NAMALWA (cell line): Measurements from ENCODE around the gene NOS3.
"Not testable (repeated sequence)": the region's sequence is repeated elsewhere in the genome, so short reads cannot be mapped to it uniquely, and the experiment has no call there.

Experiments used
- DNase-seq: peaks from one replicate; pipeline ENCODE4 v3.0.0-alpha.2; 2015; ENCODE audit warnings: low spot score

Gene NOS3

DNA sequence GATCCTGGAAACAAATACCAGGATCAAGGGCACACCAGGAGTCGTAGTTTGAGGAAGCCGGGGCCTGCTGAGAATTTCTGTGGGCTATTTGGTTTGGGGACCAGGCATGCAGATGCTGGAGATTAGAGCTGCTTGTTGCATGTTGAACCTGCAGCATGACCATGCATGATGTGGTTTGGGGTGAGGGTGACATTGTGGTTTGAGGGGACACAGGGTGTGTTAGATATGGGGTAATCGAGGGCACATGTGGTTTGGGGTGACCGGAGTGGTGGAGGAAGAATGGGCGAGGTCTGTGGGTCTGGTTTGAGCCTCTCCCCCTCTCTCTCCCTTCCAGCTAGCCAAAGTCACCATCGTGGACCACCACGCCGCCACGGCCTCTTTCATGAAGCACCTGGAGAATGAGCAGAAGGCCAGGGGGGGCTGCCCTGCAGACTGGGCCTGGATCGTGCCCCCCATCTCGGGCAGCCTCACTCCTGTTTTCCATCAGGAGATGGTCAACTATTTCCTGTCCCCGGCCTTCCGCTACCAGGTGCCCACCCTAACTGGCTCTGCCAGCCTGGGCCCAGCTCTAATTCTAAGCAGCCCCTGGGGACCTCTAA lies 10.2 kb downstream of the NOS3 start:
- no peak for DNase-seq

DNA sequence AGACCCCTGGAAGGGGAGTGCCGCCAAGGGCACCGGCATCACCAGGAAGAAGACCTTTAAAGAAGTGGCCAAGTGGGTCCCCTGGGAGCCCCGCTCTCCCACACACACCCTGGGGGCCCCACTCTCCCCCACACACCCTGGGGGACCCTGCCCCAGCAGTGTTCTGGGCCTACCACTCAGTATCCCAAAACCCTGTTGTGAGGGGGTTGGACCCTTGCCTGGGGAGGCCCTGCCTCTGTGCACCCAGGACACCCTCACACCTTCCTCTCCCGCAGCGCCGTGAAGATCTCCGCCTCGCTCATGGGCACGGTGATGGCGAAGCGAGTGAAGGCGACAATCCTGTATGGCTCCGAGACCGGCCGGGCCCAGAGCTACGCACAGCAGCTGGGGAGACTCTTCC lies 10.7 kb downstream of the NOS3 start:
- DNase-seq: no peak

DNA sequence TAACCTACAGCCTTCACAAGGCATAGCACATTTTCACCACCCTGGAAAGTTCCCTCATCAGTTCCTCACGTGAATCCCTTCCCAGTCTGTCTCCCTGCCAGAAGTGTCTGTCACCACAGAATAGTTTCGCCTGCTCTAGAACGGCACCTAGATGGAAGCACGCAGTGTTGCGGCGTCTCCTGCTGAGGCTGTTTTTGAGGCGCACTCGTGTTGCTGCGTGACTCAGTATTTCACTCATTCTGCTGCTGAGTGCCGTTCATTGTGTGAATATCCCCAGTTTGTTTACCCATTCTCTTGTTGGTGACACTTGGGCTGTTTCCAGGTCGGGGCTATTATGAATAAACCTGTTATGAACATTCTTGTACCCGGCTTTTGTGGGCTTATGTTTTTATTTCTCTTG lies 12.8 kb downstream of the NOS3 start:
- DNase-seq: no peak

GRCh38 chr7:151005566-151005965 lies 14.7 kb downstream of the NOS3 start:
- DNase-seq: no peak

DNA sequence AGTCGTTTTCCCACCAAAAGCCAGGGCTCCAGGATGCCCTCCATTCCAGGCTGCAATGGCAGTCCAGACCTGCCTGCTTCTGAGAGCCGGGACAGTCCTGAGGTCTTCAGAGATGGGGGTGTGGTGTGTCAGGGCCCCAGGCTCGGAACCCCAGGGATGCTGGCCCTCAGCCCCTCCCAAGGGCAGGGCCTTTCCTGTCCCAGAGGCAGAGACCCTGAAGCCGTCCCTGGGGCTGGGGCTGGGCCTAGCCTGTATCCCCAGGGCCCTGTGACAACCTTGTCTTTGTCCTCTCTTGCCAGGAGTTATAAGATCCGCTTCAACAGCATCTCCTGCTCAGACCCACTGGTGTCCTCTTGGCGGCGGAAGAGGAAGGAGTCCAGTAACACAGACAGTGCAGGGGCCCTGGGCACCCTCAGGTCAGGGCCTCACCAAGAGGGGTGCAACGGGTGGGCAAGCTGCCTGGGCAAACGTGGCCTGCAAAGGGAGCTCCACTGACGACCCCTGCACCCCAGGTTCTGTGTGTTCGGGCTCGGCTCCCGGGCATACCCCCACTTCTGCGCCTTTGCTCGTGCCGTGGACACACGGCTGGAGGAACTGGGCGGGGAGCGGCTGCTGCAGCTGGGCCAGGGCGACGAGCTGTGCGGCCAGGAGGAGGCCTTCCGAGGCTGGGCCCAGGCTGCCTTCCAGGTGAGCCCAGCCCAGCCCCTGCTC lies 15.9 kb downstream of the NOS3 start:
- no peak for DNase-seq

DNA sequence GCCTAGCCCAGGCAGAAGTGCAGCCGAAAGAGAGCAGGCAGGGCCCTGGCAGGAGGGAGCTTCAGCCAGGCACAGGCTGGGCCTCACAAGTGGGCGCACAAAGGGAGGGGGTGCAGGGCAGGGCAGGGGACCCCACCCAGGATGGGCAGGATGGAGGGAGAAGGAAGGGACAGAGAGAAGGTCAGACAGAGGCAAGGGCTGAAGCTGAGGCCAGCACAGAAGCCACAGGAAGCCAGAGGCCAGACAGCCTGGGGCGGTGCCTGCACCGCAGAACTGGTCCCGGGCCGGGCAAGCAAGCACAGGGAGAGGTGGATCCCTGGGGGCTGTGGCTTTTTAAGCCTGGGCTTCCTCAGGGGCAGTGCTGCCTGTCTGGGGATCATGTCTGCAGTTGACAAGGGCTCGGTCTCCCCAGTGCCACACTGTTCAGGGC lies 16.7 kb downstream of the NOS3 start:
- DNase-seq: no peak

DNA sequence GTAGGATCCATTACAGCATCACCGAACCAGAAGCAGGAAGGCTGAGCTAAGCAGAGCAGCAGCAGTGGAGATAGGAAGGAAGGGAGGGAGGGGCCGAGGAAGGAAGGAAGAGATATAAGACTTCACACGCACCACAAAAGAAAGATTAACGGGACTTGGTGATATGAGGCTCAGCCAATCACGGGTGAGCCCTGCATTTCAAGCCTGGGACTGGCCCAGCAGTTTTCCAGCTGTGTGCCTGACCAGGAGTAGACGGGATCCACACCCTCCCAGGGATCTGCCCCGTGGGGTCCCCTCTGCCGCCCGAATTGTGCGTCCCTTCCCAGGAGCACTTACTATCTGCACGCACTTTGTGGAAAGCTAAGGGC lies 17.3 kb downstream of the NOS3 start:
- no peak for DNase-seq

DNA sequence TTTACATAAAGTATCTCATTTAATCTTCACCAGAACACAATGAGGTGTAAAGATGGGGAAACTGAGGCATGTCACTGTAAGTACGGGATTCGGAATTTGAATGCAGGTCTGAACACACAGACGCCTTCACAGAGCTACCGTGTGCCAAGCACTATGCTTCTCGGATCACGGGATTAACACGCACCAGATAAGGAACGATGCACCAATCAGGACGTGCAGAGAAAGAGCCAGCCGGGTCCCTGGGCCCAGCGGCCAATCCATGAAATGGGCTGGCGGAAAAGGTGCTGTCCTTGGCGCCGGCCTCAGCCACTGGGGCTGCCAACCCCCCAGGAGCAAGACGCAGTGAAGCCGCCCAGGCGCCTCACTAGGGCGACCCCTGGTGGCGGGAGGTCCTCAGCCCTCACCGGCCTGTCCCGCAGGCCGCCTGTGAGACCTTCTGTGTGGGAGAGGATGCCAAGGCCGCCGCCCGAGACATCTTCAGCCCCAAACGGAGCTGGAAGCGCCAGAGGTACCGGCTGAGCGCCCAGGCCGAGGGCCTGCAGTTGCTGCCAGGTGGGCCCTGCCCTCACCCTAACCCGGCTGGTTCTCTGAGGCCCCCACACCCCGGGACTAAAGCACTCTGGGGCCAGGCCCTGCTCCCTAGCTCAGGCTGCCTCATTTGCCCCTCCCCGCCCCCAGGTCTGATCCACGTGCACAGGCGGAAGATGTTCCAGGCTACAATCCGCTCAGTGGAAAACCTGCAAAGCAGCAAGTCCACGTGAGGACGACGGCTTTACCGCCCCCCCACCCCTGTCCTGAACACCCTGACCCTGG lies 17.9 kb downstream of the NOS3 start:
- peak; percentile 77 for DNase-seq

DNA sequence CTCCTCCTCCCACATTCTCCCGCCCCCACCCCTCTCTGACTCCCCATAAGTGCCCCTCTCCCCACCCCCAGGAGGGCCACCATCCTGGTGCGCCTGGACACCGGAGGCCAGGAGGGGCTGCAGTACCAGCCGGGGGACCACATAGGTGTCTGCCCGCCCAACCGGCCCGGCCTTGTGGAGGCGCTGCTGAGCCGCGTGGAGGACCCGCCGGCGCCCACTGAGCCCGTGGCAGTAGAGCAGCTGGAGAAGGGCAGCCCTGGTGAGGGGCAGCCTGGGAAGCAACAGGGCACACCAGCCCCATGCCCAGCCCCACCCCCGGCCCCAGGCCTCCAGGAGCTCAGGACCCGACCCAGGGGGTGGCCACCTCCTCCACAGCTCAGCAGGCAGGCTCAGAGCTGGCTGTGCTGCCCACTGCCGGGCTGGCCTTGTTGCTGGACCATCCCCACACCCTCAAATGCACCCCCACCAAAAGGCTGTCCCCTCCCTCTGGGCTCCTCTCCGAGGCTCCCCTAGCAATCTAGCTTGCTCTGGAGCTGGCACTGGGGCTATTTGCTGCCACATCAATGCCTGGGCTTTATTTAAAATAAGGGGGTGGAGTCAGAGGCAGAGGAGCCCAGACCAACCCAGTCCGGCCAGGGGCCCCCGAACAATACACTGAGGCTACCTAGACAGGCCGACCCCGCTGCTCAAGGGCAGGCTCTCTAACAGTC lies 18.7 kb downstream of the NOS3 start:
- no peak for DNase-seq

- no peak for DNase-seq
These were observed 19.2 kb downstream of the NOS3 start for GRCh38 chr7:151010037-151010306.

DNA sequence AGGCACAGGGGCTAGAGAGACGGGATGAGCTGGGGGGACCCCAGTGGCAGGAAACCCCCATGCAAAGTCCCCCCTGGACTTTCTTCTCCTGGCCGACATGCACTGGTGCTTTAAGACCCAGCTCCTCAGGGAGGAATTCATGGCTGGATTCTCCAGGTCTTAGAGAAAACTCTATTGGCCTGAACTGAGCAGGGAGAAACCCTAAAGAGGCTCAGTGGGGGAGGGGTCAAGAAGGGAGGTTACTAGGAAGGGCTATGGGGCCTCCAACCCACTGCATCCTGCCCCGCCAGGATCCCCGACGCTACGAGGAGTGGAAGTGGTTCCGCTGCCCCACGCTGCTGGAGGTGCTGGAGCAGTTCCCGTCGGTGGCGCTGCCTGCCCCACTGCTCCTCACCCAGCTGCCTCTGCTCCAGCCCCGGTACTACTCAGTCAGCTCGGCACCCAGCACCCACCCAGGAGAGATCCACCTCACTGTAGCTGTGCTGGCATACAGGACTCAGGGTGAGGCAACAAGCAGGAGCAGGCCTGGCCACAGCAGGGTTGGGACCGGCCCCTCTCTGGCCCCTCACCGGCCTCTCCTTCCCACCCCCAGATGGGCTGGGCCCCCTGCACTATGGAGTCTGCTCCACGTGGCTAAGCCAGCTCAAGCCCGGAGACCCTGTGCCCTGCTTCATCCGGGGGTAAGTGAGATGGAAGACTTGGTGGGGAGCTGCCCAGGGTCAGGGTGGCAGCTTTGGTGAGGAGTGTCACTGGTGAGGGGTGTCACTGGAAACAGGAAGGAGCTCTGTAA lies 19.7 kb downstream of the NOS3 start:
- DNase-seq: no peak

GRCh38 chr7:151011097-151011409 lies 20.2 kb downstream of the NOS3 start:
- no peak for DNase-seq

DNA sequence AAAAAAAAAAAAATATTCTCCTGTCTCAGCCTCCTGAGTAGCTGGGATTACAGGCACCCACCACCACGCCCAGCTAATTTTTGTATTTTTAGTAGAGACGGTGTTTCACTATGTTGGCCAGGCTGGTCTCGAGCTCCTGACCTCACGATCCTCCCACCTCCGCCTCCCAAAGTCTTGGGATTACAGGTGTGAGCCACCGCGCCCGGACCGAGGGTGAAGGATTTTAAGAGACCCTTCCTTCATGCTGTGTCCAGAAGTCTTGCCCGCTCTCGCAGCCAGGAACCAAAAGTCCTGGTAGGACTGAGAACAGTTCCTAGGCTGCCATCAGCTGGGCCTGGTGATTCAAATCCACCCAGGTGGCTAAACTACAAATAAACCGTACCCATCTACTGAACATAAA lies 20.8 kb downstream of the NOS3 start:
- not testable (repeated sequence) for DNase-seq

GRCh38 chr7:151012031-151012692 lies 21.3 kb downstream of the NOS3 start:
- no peak for DNase-seq

GRCh38 chr7:151012911-151013347 lies 22.1 kb downstream of the NOS3 start:
- peak; percentile 38 for DNase-seq

- no peak for DNase-seq
These were observed 22.5 kb downstream of the NOS3 start for GRCh38 chr7:151013356-151013732.

- no peak for DNase-seq
These were observed 23.1 kb downstream of the NOS3 start for GRCh38 chr7:151013733-151014497.

DNA sequence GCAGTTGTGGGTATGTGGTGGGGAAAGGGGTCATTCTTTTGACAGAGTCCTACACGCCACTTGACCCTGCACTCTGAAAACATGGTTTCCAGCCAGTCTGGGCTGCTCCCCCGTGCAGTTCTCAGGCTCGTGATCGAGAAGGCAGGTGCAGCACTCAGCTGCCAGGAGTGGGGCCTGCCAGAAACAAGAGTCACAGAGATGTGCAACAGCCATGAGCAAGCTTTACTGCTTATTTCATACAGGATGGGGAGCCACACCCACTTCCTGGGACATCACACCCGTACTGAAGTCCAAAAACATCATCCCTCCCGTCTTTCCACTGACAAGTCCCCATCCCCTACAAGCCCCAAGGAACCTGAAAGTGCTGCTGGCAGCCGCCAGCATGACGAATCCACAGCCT lies 24.1 kb downstream of the NOS3 start:
- peak; percentile 36 for DNase-seq

DNA sequence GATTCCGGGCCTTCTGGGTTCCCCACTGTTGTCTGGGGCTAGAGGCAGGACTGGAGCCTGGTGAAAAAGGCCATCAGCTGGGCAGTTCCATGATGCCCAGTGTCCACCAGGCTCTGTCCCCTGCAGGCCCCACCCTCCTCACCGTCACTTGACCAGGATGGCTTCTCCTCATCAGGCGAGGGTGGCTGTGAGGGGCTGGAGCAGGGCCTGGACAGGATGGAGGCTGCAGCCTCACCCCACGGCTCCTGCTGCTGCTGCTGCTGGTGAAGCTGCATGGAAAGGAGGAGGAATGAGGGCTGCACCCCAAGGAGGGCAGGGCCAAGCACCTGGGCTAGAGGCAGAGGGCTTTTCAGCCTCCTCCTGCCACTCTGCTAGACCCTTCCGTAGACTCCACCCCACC lies 25.1 kb downstream of the NOS3 start:
- DNase-seq: no peak

DNA sequence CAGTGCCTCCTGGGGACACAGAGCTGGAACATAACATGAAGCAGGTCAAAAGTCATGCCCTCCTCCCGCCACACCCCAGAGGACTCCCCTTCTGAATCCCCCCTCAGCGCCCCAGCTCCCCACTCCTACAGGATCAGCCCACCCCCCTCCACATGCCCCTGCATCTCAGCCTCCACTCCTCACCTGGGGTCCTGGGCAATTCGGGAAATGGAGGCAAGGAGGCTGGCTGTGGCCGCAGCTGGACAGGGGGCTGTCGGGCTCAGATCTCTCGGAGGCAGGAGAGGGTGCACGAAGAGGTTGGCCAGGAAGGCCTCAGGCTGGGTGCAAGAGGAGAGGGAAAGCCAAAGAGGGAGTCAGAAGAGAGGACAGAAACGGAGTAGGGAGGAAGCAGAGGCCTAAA lies 25.7 kb downstream of the NOS3 start:
- no peak for DNase-seq

DNA sequence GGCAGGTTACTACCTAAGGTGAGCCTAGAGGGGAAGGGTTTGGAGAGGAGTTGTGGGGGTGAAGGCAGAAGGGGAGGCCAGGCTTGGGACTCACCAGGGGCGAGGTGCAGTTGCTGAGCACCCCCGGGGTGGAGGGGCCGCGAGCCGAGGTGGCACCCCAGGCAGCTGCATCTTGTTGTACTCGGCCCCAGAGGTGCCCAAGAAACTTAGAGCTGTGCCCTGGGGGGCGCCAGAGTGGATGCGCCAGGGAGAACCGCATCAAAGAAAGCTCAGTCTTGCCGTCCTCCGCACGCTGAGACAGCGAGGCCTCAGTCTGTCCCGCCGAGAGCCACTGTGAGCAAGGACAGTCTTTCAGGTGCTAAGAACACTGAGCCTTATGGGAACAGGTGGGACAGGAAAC lies 26.1 kb downstream of the NOS3 start:
- no peak for DNase-seq
